Activated CD8-positive, alpha-beta T cell treated with anti-CD3 and anti-CD28 coated beads for 36 hours (primary cell): ENCODE data around the gene CAMK4. TPM values are rescaled to one million over a fixed set of nuclear protein-coding genes. Genes with fewer than 3 reads are reported as not detected.

ENCODE experiments used
- ATAC-seq: fragments of 200-7000 bp; cut with Tn5 transposase; one replicate; pipeline ENCODE4 v1.10.0; 2021; ENCODE audit warnings: mild to moderate bottlenecking, moderate library complexity
- CTCF ChIA-PET: fragments of 350-600 bp; sonication (Branson Sonifier 250); formaldehyde crosslinking; loops from one replicate; lab custom pipeline; 2021; ENCODE audit warnings: antibody characterized with exemption; lab: Charles Lee
- POLR2A ChIA-PET: fragments of 350-600 bp; sonication (Branson Sonifier 250); formaldehyde crosslinking; loops from one replicate; lab custom pipeline; 2021; ENCODE audit warnings: antibody characterized with exemption; lab: Charles Lee
- DNase-seq: peaks from one replicate; pipeline ENCODE4 v3.0.0-alpha.2; 2020
- H3K27ac Mint-ChIP-seq: one replicate; pipeline ENCODE4 v1.8.0; 2021; ENCODE audit warnings: mild to moderate bottlenecking, mixed read lengths
- H3K27me3 Mint-ChIP-seq: one replicate; pipeline ENCODE4 v1.8.0; 2021; ENCODE audit warnings: mixed read lengths
- H3K36me3 Mint-ChIP-seq: one replicate; pipeline ENCODE4 v1.8.0; 2021; ENCODE audit warnings: low read depth, mixed read lengths
- H3K4me1 Mint-ChIP-seq: one replicate; pipeline ENCODE4 v1.8.0; 2021; ENCODE audit warnings: low read depth, mixed read lengths
- H3K4me3 Mint-ChIP-seq: one replicate; pipeline ENCODE4 v1.8.0; 2021; ENCODE audit warnings: mild to moderate bottlenecking, moderate library complexity, mixed read lengths
- H3K9me3 Mint-ChIP-seq: one replicate; pipeline ENCODE4 v1.8.0; 2021; ENCODE audit warnings: mixed read lengths
- CTCF ChIP-seq: fragments of 200-600 bp; IDR thresholded peaks from one replicate; pipeline ENCODE4 v1.8.0; 2022; ENCODE audit warnings: antibody characterized with exemption, mild to moderate bottlenecking
- intact Hi-C: fragments of 100-400 bp; cut with micrococcal nuclease; formaldehyde crosslinking; loops from one replicate; pipeline ENCODE4 v1.10.0; 2022
- total RNA-seq, 2 experiments: library from RNA; stranded (reverse); gene quantifications; one replicate each; pipeline ENCODE4 v1.2.3, GENCODE V29; 2021

CAMK4 gene
- total RNA-seq, 2 experiments from 2014 or later = 79.7 to 80.7 TPM

GRCh38 chr5:111280282-111280951, 56.2 kb downstream of the CAMK4 start:
- no peak for ATAC-seq
- intact Hi-C loops = no loop called here
- peak overlapping the region; percentile 0 for H3K27ac Mint-ChIP-seq
- POLR2A ChIA-PET = interaction anchor here (1.0 kb wide), 1 partner anchor 22 kb away, joined by 3 read pairs; no protein-coding TSS in a partner anchor
- peaks cover 69% of the 10 kb centered on the region for H3K4me1 Mint-ChIP-seq
- H3K4me3 Mint-ChIP-seq = no peak overlapping the region
- H3K27me3 Mint-ChIP-seq = no peaks in the 10 kb centered on the region
- H3K9me3 Mint-ChIP-seq = no peaks in the 10 kb centered on the region
- no peak for DNase-seq
- CTCF ChIA-PET = interaction anchor here (0.8 to 9.2 kb wide), 9 partner anchors 12 to 120 kb away, joined by 3 to 228 read pairs (median 15); partner anchors contain the start of gene CAMK4
- TF ChIP-seq CTCF = no peak
- H3K36me3 Mint-ChIP-seq = peaks cover 13% of the 10 kb centered on the region

- Mint-ChIP-seq H3K4me3 (no peak overlapping the region), H3K36me3 (peaks cover 20% of the 10 kb centered on the region), H3K27ac (no peak overlapping the region), H3K9me3 (no peaks in the 10 kb centered on the region), H3K4me1 (peaks cover 71% of the 10 kb centered on the region), H3K27me3 (no peaks in the 10 kb centered on the region)
- CTCF ChIA-PET = interaction anchor here (0.9 to 9.2 kb wide), 4 partner anchors 16 to 195 kb away, joined by 3 to 228 read pairs (median 4); no protein-coding TSS in a partner anchor
- TF ChIP-seq CTCF = no peak
- POLR2A ChIA-PET = interaction anchor here (0.7 kb wide), 1 partner anchor 53 kb away, joined by 3 read pairs; no protein-coding TSS in a partner anchor
- DNase-seq (no peak), ATAC-seq (no peak)
- intact Hi-C loops = no loop called here
Observed at GRCh38 chr5:111282798-111283197, 58.6 kb downstream of the CAMK4 start.

- Mint-ChIP-seq H3K27me3 (no peaks in the 10 kb centered on the region), H3K4me1 (peaks cover 76% of the 10 kb centered on the region), H3K36me3 (peaks cover 33% of the 10 kb centered on the region), H3K27ac (no peak overlapping the region), H3K9me3 (no peaks in the 10 kb centered on the region), H3K4me3 (no peak overlapping the region)
- no peak for TF ChIP-seq CTCF
- ChIA-PET POLR2A (no interaction called here), CTCF (interaction anchor here (0.7 to 1.1 kb wide), 3 partner anchors 9 to 129 kb away, joined by 3 read pairs; no protein-coding TSS in a partner anchor)
- no peak for ATAC-seq
- no peak for DNase-seq
- intact Hi-C loops = no loop called here
Observed at GRCh38 chr5:111284825-111285224, 60.6 kb downstream of the CAMK4 start.

GRCh38 chr5:111294551-111294950, 70.4 kb downstream of the CAMK4 start:
- H3K27ac Mint-ChIP-seq = no peak overlapping the region
- H3K36me3 Mint-ChIP-seq = peaks cover 31% of the 10 kb centered on the region
- intact Hi-C loops = no loop called here
- POLR2A ChIA-PET = no interaction called here
- H3K27me3 Mint-ChIP-seq = no peaks in the 10 kb centered on the region
- DNase-seq (no peak), ATAC-seq (no peak)
- no peak overlapping the region for H3K4me3 Mint-ChIP-seq
- CTCF ChIA-PET = interaction anchor here (0.7 to 1.9 kb wide), 6 partner anchors 8 to 237 kb away, joined by 3 to 11 read pairs (median 3); no protein-coding TSS in a partner anchor
- H3K4me1 Mint-ChIP-seq = peaks cover 61% of the 10 kb centered on the region
- no peak for TF ChIP-seq CTCF
- H3K9me3 Mint-ChIP-seq = peaks cover 9% of the 10 kb centered on the region

GRCh38 chr5:111295649-111296048, 71.5 kb downstream of the CAMK4 start:
- no peak for TF ChIP-seq CTCF
- ChIA-PET POLR2A (no interaction called here), CTCF (interaction anchor here (1.0 to 1.4 kb wide), 2 partner anchors 9 to 41 kb away, joined by 3 read pairs; no protein-coding TSS in a partner anchor)
- peaks cover 29% of the 10 kb centered on the region for H3K36me3 Mint-ChIP-seq
- ATAC-seq = no peak
- no peaks in the 10 kb centered on the region for H3K27me3 Mint-ChIP-seq
- no peak overlapping the region for H3K4me3 Mint-ChIP-seq
- no peak for DNase-seq
- H3K9me3 Mint-ChIP-seq = peaks cover 14% of the 10 kb centered on the region
- intact Hi-C loops = no loop called here
- H3K27ac Mint-ChIP-seq = no peak overlapping the region
- peaks cover 59% of the 10 kb centered on the region for H3K4me1 Mint-ChIP-seq
